GM12865 (cell line): Measurements from ENCODE around the gene CCT7.

Experiments
- DNase-seq: peaks from one replicate; pipeline ENCODE4 v3.0.0; 2010; ENCODE audit warnings: low read depth
- H3K4me3 ChIP-seq: 2 replicates; pipeline ENCODE4 v1.5.1; 2011; ENCODE audit warnings: mild to moderate bottlenecking, low read depth, low read length, control low read depth
- CTCF ChIP-seq: IDR thresholded peaks from 2 replicates; pipeline ENCODE4 v1.5.1; 2011; ENCODE audit warnings: low read length, control low read depth, low read depth, inconsistent platforms; ENCODE audit not compliant: insufficient read depth; ENCODE audit errors: missing control alignments

The CCT7 gene

GRCh38 chr2:73264332-73264606 lies 30.2 kb downstream of the CCT7 start:
- no peak for DNase-seq
- no peak for TF ChIP-seq CTCF
- H3K4me3 ChIP-seq: no peak overlapping the region

- H3K4me3 ChIP-seq: no peak overlapping the region
- DNase-seq: no peak
- TF ChIP-seq CTCF: no peak
Measured at GRCh38 chr2:73264783-73265182, 30.7 kb downstream of the CCT7 start.

DNA sequence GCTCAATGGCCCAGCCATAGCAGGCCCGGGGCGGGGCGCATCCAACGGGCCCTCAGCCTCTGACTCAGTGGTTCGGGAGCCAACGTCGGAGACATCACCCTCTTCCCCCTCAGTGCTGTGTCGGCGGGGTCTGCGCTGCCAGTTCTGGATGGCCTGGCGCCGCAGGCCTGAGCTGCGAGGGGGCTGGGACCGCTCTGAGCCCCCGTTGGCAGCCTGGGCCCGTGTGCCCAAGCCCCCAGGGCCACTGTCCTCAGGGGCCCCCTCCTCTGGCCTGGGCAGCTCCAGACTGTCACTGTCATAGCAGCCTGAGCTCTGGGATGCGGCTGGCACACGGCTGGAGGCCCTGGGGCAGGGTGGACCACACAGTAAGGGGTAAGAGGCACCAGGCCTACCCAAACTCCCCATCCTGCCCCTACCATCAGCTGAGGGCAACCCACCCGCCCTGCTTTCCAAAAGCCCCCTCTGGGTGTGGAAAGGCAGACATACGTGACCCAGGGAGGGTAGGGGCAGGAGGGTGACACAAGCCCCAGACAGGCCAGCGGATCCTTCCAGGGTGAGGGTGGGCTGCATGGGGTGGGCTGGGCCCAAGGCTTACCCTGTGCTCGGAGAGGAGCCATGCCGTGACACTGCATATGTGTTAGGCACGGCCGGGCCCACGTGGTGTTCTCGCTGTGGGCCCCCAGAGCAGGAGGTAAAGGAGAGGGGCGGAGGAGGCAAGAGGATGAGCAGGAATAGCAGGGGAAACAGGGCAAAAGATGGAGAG lies 31.4 kb downstream of the CCT7 start:
- no peak for TF ChIP-seq CTCF
- H3K4me3 ChIP-seq: no peak overlapping the region
- DNase-seq: no peak

DNA sequence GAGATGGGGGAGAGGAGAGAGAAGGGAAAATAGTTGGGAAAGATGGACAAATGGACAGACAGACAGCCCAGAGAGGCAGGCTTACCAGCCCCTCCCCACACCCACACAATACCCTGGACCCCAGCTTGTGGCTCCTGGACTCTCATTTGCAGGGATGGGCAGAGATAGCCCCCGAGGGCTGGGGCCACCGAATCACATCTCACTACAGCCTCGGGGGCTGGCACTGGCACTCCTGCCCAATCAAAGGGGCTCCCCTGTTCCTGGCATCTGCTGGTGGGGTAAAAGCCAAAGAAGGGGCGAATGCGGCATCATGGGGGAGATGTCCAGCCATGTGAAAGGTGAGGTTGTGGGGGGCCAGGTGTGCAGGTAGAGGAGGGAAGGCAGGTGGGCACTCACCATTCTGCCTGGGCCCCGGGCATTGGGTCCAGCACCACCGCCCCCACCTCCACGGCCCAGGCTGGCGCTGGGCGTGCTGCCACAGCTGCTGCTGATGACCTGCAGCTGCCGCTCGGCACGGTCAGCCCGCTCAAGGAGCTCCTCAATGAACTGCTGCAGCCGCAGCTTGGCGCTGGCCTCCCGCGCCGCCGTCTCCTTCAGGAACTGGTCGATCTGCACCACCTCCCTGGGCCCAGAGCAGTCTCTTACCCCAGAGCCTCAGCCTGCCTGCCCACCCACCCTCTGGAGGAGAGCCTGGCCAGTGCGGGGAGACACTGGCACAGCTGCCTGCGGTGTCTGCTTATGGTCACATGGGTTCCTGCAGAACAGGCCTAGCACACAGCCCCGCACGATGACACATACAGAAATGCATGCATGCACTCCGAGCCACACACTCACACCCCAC lies 32.2 kb downstream of the CCT7 start:
- no peak for TF ChIP-seq CTCF
- DNase-seq: no peak
- H3K4me3 ChIP-seq: no peak overlapping the region

- H3K4me3 ChIP-seq: no peak overlapping the region
- no peak for TF ChIP-seq CTCF
Measured at GRCh38 chr2:73267008-73267407, 32.9 kb downstream of the CCT7 start.

GRCh38 chr2:73268366-73268829 lies 34.3 kb downstream of the CCT7 start:
- H3K4me3 ChIP-seq: no peak overlapping the region
- DNase-seq: no peak

More at GRCh38 chr2:73267008-73267407, 32.9 kb downstream of the CCT7 start:
- DNase-seq: no peak

More at GRCh38 chr2:73268366-73268829, 34.3 kb downstream of the CCT7 start:
- TF ChIP-seq CTCF: no peak
